HepG2 (cell line): ENCODE measurements around the gene ACOT8. TPM values are rescaled to one million over a fixed set of nuclear protein-coding genes. Genes with fewer than 3 reads are reported as not detected.
A peak's percentile ranks its signal among the peaks of the same experiment; 100 is the strongest.

ENCODE experiments used
- AGO1 ChIP-seq: fragments of 200-400 bp; formaldehyde crosslinking; IDR thresholded peaks from 2 replicates; pipeline ENCODE4 v1.6.1; 2017; ENCODE audit warnings: mild to moderate bottlenecking, low read depth, low read length, moderate library complexity; ENCODE audit not compliant: poor library complexity, severe bottlenecking
- KMT2B ChIP-seq: IDR thresholded peaks from 2 replicates; pipeline ENCODE4 v1.6.1; 2016; ENCODE audit warnings: missing genetic modification reagents, missing compliant biosample characterization
- MAFF ChIP-seq: IDR thresholded peaks from 2 replicates; pipeline ENCODE4 v1.6.1; 2011; ENCODE audit warnings: low read depth, low read length, improper control_type of control experiment
- MEIS1 ChIP-seq: sonication (generic); formaldehyde crosslinking; IDR thresholded peaks from 2 replicates; pipeline ENCODE4 v1.9.0; 2021; ENCODE audit warnings: mild to moderate bottlenecking, missing genetic modification reagents, moderate library complexity, borderline replicate concordance
- POLR2AphosphoS2 ChIP-seq: IDR thresholded peaks from 2 replicates; pipeline ENCODE4 v1.6.1; 2011; ENCODE audit warnings: low read depth, low read length, improper control_type of control experiment
- RAD51 ChIP-seq: fragments of 450-650 bp; IDR thresholded peaks from 2 replicates; pipeline ENCODE4 v1.6.1; 2016; ENCODE audit warnings: borderline replicate concordance
- RXRB ChIP-seq: IDR thresholded peaks from 2 replicates; pipeline ENCODE4 v1.6.1; 2016; ENCODE audit warnings: borderline replicate concordance, missing genetic modification reagents, missing compliant biosample characterization
- SP5 ChIP-seq: IDR thresholded peaks from 2 replicates; pipeline ENCODE4 v1.6.1; 2016; ENCODE audit warnings: low read depth, borderline replicate concordance
- ZBTB7B ChIP-seq: sonication (generic); formaldehyde crosslinking; IDR thresholded peaks from 2 replicates; pipeline ENCODE4 v1.4.0; 2020; ENCODE audit warnings: missing genetic modification reagents
- ZNF205 ChIP-seq: IDR thresholded peaks from 2 replicates; pipeline ENCODE4 v1.6.1; 2018; ENCODE audit warnings: missing biosample characterization, missing genetic modification reagents
- ZNF484 ChIP-seq: sonication (generic); formaldehyde crosslinking; IDR thresholded peaks from 2 replicates; pipeline ENCODE4 v1.5.1; 2020; ENCODE audit warnings: mild to moderate bottlenecking, low read depth, missing genetic modification reagents, borderline replicate concordance
- ZNF713 ChIP-seq: sonication (generic); formaldehyde crosslinking; IDR thresholded peaks from 2 replicates; pipeline ENCODE4 v1.4.0; 2020; ENCODE audit warnings: mild to moderate bottlenecking, missing genetic modification reagents
- polyA plus RNA-seq, 8 experiments: library from polyadenylated mRNA; depleted of rRNA in 3 of 8; stranded (reverse) in 7 of 8; unstranded in 1 of 8; fragments of >200 nt; fragmentation: Illumina TruSeq in 4 of 8; extraction: Trizol in 4 of 8; gene quantifications; 2 replicates each; pipeline versions ENCODE4 v1.2.1 to v1.2.3, GENCODE V29; 2011 to 2016; ENCODE audit warnings: low read depth in 4 of 8, missing spikeins in 1 of 8, mixed read lengths in 1 of 8; ENCODE audit not compliant: insufficient read depth in 1 of 8
- total RNA-seq, 5 experiments: library from RNA; depleted of rRNA; stranded (reverse); fragments of >200 nt; fragmentation: Illumina TruSeq; extraction: Trizol; gene quantifications; 2 replicates each; pipeline ENCODE4 v1.2.3, GENCODE V29; 2016; ENCODE audit warnings: low read depth in 1 of 5
- TF ChIP-seq, protein P1 (sequence below): IDR thresholded peaks from 2 replicates; pipeline ENCODE4 v1.4.0; 2020; ENCODE audit warnings: mild to moderate bottlenecking, missing genetic modification reagents
- TF ChIP-seq, protein P2 (sequence below): sonication (generic); formaldehyde crosslinking; IDR thresholded peaks from 2 replicates; pipeline ENCODE4 v1.5.0; 2020; ENCODE audit warnings: missing genetic modification reagents, mild to moderate bottlenecking, borderline replicate concordance
- TF ChIP-seq, protein P3 (sequence below): sonication (generic); formaldehyde crosslinking; IDR thresholded peaks from 2 replicates; pipeline ENCODE4 v1.4.0; 2020; ENCODE audit warnings: missing genetic modification reagents; ENCODE audit errors: not compliant biosample characterization
- TF ChIP-seq, protein P4 (sequence below): conservative IDR thresholded peaks from 2 replicates; pipeline ENCODE4 v1.6.1; 2018; ENCODE audit warnings: missing genetic modification reagents
- TF ChIP-seq, protein P5 (sequence below): sonication (generic); formaldehyde crosslinking; IDR thresholded peaks from 2 replicates; pipeline ENCODE4 v1.4.0; 2020; ENCODE audit warnings: missing genetic modification reagents
- TF ChIP-seq, protein P6 (sequence below): sonication (generic); formaldehyde crosslinking; IDR thresholded peaks from 2 replicates; pipeline ENCODE4 v1.8.0; 2022; ENCODE audit warnings: missing genetic modification reagents, mild to moderate bottlenecking, inconsistent platforms, borderline replicate concordance

ACOT8 gene
- total and polyA plus RNA-seq, 2 of the 13 experiments (the other 11 are each of a cell fraction or from before 2014, with no cell fraction given) = 31.4 to 45.5 TPM

DNA sequence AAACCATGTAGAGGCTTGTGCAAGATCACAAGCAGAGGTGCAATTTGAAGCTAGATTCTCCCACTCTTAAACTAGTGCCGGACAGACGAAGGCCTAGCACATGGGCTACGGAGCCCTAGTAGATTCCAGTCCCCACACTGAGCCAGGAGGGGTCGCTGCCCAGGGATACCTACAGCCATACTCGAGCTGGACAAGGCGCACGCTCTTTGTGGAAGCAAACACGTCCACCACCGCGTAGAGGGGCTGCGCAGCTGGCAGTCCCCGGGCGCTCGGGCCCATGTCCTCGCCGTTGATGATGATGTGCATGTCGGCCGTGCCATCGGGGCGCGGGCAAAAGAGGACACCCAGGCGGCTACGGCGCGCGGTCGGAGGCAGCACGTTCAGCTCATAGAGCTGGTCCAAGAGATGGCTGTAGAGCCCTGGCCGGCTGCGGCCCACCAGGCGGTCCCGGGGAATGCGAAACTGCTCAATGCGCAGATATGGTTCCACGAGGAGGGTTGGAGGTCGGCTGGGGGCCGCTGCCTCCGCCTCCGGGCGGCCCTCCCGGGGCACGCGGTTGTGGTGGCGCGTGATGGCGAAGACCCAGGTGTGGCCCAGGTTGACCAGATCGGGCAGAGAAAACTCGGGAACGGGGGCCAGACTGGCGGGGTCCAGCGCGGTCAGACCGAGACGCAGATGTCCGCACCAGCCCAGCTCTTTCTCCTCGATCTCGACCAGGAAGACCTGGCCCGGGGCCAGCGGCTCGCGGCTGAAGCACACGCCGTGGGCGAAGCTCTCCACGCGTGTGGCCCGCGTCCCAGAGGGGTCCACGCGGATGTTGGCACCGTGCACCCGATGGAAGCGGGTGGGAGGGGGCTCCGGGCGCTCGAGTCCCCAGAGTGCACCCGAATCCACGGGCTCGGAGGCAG, 33.1 kb upstream of the ACOT8 start (continued):
- TF ChIP-seq, protein P1, sequence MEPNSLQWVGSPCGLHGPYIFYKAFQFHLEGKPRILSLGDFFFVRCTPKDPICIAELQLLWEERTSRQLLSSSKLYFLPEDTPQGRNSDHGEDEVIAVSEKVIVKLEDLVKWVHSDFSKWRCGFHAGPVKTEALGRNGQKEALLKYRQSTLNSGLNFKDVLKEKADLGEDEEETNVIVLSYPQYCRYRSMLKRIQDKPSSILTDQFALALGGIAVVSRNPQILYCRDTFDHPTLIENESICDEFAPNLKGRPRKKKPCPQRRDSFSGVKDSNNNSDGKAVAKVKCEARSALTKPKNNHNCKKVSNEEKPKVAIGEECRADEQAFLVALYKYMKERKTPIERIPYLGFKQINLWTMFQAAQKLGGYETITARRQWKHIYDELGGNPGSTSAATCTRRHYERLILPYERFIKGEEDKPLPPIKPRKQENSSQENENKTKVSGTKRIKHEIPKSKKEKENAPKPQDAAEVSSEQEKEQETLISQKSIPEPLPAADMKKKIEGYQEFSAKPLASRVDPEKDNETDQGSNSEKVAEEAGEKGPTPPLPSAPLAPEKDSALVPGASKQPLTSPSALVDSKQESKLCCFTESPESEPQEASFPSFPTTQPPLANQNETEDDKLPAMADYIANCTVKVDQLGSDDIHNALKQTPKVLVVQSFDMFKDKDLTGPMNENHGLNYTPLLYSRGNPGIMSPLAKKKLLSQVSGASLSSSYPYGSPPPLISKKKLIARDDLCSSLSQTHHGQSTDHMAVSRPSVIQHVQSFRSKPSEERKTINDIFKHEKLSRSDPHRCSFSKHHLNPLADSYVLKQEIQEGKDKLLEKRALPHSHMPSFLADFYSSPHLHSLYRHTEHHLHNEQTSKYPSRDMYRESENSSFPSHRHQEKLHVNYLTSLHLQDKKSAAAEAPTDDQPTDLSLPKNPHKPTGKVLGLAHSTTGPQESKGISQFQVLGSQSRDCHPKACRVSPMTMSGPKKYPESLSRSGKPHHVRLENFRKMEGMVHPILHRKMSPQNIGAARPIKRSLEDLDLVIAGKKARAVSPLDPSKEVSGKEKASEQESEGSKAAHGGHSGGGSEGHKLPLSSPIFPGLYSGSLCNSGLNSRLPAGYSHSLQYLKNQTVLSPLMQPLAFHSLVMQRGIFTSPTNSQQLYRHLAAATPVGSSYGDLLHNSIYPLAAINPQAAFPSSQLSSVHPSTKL (CRISPR knock-in tag) = peak; percentile 43
- peak; percentile 30; the same call in 1 of the 2 replicates for TF ChIP-seq SP5 (CRISPR knock-in tag)
- TF ChIP-seq ZBTB7B = peak; percentile 82
- peak; percentile 84 for TF ChIP-seq RXRB (CRISPR knock-in tag)
- peak; percentile 75 for TF ChIP-seq KMT2B (CRISPR knock-in tag)
- no peak for TF ChIP-seq MAFF
- no peak; the same call in 1 of the 2 replicates for TF ChIP-seq MEIS1 (CRISPR knock-in tag)
- TF ChIP-seq, protein P2, sequence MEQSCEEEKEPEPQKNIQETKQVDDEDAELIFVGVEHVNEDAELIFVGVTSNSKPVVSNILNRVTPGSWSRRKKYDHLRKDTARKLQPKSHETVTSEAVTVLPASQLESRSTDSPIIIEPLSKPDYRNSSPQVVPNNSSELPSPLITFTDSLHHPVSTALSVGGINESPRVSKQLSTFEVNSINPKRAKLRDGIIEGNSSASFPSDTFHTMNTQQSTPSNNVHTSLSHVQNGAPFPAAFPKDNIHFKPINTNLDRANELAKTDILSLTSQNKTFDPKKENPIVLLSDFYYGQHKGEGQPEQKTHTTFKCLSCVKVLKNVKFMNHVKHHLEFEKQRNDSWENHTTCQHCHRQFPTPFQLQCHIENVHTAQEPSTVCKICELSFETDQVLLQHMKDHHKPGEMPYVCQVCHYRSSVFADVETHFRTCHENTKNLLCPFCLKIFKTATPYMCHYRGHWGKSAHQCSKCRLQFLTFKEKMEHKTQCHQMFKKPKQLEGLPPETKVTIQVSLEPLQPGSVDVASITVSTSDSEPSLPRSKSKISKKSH = peak; percentile 58; the same call in 1 of the 2 replicates
- peak; percentile 71; the same call in 1 of the 2 replicates for TF ChIP-seq ZNF484 (CRISPR knock-in tag)
- TF ChIP-seq, protein P3, sequence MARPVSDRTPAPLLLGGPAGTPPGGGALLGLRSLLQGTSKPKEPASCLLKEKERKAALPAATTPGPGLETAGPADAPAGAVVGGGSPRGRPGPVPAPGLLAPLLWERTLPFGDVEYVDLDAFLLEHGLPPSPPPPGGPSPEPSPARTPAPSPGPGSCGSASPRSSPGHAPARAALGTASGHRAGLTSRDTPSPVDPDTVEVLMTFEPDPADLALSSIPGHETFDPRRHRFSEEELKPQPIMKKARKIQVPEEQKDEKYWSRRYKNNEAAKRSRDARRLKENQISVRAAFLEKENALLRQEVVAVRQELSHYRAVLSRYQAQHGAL = peak; percentile 78
- TF ChIP-seq, protein P4, sequence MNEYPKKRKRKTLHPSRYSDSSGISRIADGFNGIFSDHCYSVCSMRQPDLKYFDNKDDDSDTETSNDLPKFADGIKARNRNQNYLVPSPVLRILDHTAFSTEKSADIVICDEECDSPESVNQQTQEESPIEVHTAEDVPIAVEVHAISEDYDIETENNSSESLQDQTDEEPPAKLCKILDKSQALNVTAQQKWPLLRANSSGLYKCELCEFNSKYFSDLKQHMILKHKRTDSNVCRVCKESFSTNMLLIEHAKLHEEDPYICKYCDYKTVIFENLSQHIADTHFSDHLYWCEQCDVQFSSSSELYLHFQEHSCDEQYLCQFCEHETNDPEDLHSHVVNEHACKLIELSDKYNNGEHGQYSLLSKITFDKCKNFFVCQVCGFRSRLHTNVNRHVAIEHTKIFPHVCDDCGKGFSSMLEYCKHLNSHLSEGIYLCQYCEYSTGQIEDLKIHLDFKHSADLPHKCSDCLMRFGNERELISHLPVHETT = no peak
- no peak for TF ChIP-seq ZNF713 (CRISPR knock-in tag)
- TF ChIP-seq, protein P5, sequence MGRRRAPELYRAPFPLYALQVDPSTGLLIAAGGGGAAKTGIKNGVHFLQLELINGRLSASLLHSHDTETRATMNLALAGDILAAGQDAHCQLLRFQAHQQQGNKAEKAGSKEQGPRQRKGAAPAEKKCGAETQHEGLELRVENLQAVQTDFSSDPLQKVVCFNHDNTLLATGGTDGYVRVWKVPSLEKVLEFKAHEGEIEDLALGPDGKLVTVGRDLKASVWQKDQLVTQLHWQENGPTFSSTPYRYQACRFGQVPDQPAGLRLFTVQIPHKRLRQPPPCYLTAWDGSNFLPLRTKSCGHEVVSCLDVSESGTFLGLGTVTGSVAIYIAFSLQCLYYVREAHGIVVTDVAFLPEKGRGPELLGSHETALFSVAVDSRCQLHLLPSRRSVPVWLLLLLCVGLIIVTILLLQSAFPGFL = peak; percentile 80; the same call in 1 of the 2 replicates
- TF ChIP-seq RAD51 = no peak
- no peak for TF ChIP-seq AGO1
- TF ChIP-seq, protein P6, sequence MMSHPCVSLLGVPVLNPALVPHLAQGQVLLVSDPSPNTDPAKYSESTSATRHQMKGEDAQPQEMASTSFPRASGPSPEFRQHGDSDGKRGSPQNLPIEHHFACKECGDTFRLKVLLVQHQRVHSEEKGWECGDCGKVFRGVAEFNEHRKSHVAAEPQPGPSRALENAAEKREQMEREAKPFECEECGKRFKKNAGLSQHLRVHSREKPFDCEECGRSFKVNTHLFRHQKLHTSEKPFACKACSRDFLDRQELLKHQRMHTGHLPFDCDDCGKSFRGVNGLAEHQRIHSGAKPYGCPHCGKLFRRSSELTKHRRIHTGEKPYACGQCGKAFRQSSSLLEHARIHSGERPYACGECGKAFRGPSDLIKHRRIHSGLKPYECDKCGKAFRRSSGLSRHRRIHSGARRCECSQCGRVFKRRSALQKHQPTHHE (CRISPR knock-in tag) = peak; percentile 82; the same call in 1 of the 2 replicates
- TF ChIP-seq ZNF205 (CRISPR knock-in tag) = peak; percentile 49; the same call in 1 of the 2 replicates
- TF ChIP-seq POLR2AphosphoS2 = no peak
